Measurements from ENCODE around the gene MGLL.
A peak's percentile ranks its signal among the peaks of the same experiment; 100 is the strongest.

Gene MGLL

DNA sequence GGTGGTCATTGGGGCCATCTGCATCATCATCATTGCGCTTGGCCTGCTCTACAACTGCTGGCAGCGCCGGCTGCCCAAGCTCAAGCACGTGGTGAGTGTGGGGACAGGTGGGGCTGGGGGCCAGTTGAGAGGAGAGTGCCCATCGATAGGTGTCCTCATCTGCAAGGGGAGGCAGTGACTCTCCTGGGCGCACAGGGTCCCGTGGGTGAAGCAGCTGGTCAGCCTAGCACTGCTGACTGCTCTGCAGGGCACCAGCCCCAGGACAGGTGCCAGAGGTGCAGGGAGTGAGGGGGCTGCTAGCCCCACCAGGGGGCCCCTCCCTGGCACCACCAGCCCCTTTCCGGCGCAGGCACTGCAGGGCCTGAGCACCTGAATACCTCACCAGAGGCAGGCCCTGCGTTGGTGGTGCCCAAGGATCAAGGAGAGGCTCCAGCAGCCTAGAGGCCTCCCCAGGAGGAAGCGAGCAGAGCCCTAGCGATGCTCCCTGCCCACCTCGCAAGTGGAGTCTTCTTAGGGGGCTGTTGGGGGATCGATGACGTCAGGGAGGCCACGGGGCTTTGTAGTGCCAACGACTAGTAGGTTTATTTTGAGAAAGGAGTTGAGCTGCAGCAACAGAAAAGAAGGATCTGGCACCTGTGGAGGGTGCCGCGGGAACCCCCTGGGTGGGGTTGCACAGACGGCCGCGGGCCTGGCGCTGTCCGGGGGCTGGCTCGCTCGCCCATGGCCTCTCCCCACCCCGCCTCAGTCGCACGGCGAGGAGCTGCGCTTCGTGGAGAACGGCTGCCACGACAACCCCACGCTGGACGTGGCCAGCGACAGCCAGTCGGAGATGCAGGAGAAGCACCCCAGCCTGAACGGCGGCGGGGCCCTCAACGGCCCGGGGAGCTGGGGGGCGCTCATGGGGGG lies 150.5 kb downstream of the MGLL start:
- H3K36me3 Mint-ChIP-seq, result no peaks in the 10 kb centered on the region
- no peaks in the 10 kb centered on the region for H3K9me3 Mint-ChIP-seq
- peak overlapping the region; percentile 93 for H3K4me3 Mint-ChIP-seq
- no peaks in the 10 kb centered on the region for H3K27me3 Mint-ChIP-seq
- H3K4me1 Mint-ChIP-seq, result peaks cover 34% of the 10 kb centered on the region
- H3K27ac Mint-ChIP-seq, result peak overlapping the region; percentile 98

GRCh38 chr3:127670761-127671522 lies 151.4 kb downstream of the MGLL start:
- H3K36me3 Mint-ChIP-seq, result no peaks in the 10 kb centered on the region
- peak overlapping the region; percentile 93 for H3K4me3 Mint-ChIP-seq

DNA sequence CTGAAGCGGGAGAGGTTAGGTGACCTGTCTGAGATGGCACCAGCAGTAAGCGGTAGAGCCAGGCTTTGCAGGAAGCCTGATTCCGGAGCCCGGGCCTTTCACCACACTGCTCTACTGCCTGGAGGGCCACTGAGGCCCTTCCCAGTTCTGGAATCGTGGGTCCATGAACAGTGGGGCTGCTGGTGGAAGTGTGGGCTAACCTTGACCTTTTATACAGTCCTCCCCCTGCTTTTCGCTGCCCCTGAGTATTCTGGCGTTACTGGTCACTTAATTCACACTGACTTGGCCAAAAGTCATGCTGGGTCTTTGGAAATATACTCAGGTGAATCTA lies 152.1 kb downstream of the MGLL start:
- peaks cover 21% of the 10 kb centered on the region for H3K4me1 Mint-ChIP-seq
- H3K4me3 Mint-ChIP-seq, result no peak overlapping the region
- no peak overlapping the region for H3K27ac Mint-ChIP-seq
- H3K36me3 Mint-ChIP-seq, result no peaks in the 10 kb centered on the region
- no peaks in the 10 kb centered on the region for H3K9me3 Mint-ChIP-seq
- no peaks in the 10 kb centered on the region for H3K27me3 Mint-ChIP-seq

More at GRCh38 chr3:127670761-127671522, 151.4 kb downstream of the MGLL start:
- Mint-ChIP-seq H3K27me3 (no peaks in the 10 kb centered on the region), H3K9me3 (no peaks in the 10 kb centered on the region), H3K4me1 (peaks cover 28% of the 10 kb centered on the region), H3K27ac (peak overlapping the region; percentile 91)

GRCh38 chr3:127669541-127670228 lies 152.6 kb downstream of the MGLL start:
- Mint-ChIP-seq H3K9me3 (no peaks in the 10 kb centered on the region), H3K4me3 (no peak overlapping the region), H3K27me3 (no peaks in the 10 kb centered on the region), H3K27ac (no peak overlapping the region), H3K36me3 (no peaks in the 10 kb centered on the region), H3K4me1 (peaks cover 16% of the 10 kb centered on the region)

DNA sequence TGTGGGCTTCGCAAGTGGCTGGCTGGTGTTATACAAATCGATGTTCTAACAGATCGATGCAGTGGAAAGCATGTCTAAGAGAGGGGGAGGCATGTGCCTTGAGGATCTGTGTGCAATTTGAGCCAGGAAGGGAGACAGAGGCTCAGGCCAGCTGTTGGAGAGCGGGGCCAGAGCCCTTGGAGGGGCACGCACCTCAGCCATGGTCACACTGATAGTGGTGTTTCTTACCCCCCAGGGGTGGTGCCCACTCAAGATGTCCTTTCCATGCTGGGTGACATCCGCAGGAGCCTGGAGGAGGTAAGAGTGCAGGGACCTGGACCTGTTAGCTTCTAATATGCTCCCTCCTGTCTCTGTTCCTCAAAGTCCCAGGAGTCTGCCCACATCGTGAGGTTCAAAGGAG lies 153.4 kb downstream of the MGLL start:
- no peak overlapping the region for H3K27ac Mint-ChIP-seq

GRCh38 chr3:127667119-127667681 lies 155.1 kb downstream of the MGLL start:
- Mint-ChIP-seq H3K9me3 (no peaks in the 10 kb centered on the region), H3K4me1 (peaks cover 3% of the 10 kb centered on the region), H3K27ac (no peak overlapping the region), H3K27me3 (no peaks in the 10 kb centered on the region), H3K36me3 (no peaks in the 10 kb centered on the region), H3K4me3 (no peak overlapping the region)

More for the DNA sequence above, 153.4 kb downstream of the MGLL start:
- Mint-ChIP-seq H3K9me3 (no peaks in the 10 kb centered on the region), H3K4me3 (no peak overlapping the region), H3K4me1 (peaks cover 9% of the 10 kb centered on the region), H3K36me3 (no peaks in the 10 kb centered on the region), H3K27me3 (no peaks in the 10 kb centered on the region)

DNA sequence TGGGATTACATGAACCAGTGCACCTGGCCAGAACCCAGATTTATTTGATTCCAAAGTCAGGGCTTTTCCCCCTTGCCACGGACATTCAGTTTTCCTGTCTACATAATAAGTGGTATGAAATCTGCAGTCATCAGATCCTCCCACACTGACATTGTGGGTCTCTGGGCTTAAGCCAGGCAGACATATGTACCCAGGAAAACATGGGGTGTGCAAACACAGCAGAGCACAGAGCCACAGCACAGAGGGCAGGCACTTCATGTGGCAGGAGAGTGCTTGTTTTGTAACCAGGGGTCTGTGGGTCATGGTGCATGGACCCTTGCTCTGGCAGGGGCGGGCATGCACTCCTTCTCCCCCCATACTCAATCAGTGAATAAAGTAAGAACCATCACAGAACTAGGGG lies 155.6 kb downstream of the MGLL start:
- Mint-ChIP-seq H3K4me1 (peaks cover 3% of the 10 kb centered on the region), H3K9me3 (no peaks in the 10 kb centered on the region), H3K27me3 (no peaks in the 10 kb centered on the region), H3K4me3 (no peak overlapping the region), H3K36me3 (no peaks in the 10 kb centered on the region), H3K27ac (no peak overlapping the region)

DNA sequence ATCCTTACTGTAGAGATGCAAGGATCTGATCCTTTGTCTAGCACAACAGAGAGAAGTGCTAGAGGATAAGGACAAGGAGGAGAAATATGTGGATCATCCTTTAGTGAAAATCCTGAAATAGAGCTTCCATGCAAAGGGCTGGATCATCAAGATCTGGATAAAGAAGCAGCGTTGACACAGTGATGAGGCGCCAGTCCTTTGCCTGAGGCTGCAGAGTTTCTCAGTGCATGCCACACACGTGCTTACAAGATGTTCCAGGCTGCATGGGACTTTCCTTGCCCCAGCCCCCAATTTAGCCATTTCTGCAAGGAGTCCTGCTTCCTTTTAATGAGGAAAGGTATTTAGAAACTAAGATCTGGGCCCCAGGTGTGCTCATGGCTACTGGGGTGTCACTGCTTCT lies 156.7 kb downstream of the MGLL start:
- H3K4me1 Mint-ChIP-seq, result no peaks in the 10 kb centered on the region
- H3K27ac Mint-ChIP-seq, result no peak overlapping the region
- no peaks in the 10 kb centered on the region for H3K9me3 Mint-ChIP-seq
- H3K4me3 Mint-ChIP-seq, result no peak overlapping the region
- H3K27me3 Mint-ChIP-seq, result no peaks in the 10 kb centered on the region
- H3K36me3 Mint-ChIP-seq, result no peaks in the 10 kb centered on the region

- Mint-ChIP-seq H3K36me3 (no peaks in the 10 kb centered on the region), H3K9me3 (no peaks in the 10 kb centered on the region), H3K4me3 (no peak overlapping the region)
Measured at GRCh38 chr3:127665165-127665564, 157.2 kb downstream of the MGLL start.

DNA sequence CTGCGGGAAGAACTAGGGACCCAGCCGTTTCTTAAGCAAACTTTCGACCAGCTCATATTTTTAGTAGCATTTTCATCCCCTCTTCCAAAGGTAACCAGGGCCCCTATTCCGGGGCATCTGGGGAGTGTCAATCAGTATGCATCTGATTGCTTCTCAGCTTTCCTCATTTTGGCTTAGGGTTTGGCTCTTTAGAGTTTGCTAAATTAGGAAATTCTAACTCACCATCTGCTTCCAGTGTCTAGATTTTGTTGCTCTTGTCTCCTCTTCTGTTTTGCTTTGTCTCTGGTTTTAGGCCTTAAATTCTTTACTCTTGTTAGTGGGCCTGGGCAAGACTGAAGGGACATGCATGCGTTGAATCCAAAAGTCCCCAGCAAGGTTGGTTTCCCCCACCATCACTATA lies 159.2 kb downstream of the MGLL start:
- Mint-ChIP-seq H3K36me3 (no peaks in the 10 kb centered on the region), H3K27me3 (no peaks in the 10 kb centered on the region), H3K4me1 (no peaks in the 10 kb centered on the region), H3K4me3 (no peak overlapping the region), H3K9me3 (no peaks in the 10 kb centered on the region), H3K27ac (no peak overlapping the region)

More at GRCh38 chr3:127665165-127665564, 157.2 kb downstream of the MGLL start:
- Mint-ChIP-seq H3K27me3 (no peaks in the 10 kb centered on the region), H3K27ac (peak overlapping the region; percentile 6), H3K4me1 (no peaks in the 10 kb centered on the region)

- Mint-ChIP-seq H3K27me3 (no peaks in the 10 kb centered on the region), H3K4me1 (no peaks in the 10 kb centered on the region), H3K36me3 (no peaks in the 10 kb centered on the region), H3K4me3 (no peak overlapping the region), H3K9me3 (no peaks in the 10 kb centered on the region), H3K27ac (no peak overlapping the region)
Measured at GRCh38 chr3:127662001-127662469, 160.3 kb downstream of the MGLL start.

GRCh38 chr3:127661600-127661999 lies 160.7 kb downstream of the MGLL start:
- H3K27me3 Mint-ChIP-seq, result no peaks in the 10 kb centered on the region
- H3K4me3 Mint-ChIP-seq, result no peak overlapping the region
- H3K27ac Mint-ChIP-seq, result no peak overlapping the region

DNA sequence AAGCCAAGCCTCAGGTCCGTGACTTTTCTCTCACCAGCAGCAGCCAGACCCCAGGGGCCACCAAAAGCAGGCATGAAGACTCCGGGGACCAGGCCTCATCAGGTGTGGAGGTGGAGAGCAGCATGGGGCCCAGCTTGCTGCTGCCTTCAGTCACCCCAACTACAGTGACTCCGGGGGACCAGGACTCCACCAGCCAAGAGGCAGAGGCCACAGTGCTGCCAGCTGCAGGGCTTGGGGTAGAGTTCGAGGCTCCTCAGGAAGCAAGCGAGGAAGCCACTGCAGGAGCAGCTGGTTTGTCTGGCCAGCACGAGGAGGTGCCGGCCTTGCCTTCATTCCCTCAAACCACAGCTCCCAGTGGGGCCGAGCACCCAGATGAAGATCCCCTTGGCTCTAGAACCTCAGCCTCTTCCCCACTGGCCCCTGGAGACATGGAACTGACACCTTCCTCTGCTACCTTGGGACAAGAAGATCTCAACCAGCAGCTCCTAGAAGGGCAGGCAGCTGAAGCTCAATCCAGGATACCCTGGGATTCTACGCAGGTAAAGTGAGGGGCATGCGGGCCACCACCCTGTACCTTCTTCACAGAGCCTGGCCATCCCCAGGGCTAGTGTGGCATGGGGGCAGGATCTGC lies 161.6 kb downstream of the MGLL start:
- Mint-ChIP-seq H3K27me3 (no peaks in the 10 kb centered on the region), H3K4me1 (no peaks in the 10 kb centered on the region), H3K36me3 (no peaks in the 10 kb centered on the region), H3K4me3 (no peak overlapping the region), H3K27ac (no peak overlapping the region), H3K9me3 (no peaks in the 10 kb centered on the region)

More at GRCh38 chr3:127661600-127661999, 160.7 kb downstream of the MGLL start:
- Mint-ChIP-seq H3K9me3 (no peaks in the 10 kb centered on the region), H3K36me3 (no peaks in the 10 kb centered on the region), H3K4me1 (no peaks in the 10 kb centered on the region)

- Mint-ChIP-seq H3K27me3 (no peaks in the 10 kb centered on the region), H3K4me1 (no peaks in the 10 kb centered on the region), H3K36me3 (no peaks in the 10 kb centered on the region), H3K9me3 (no peaks in the 10 kb centered on the region), H3K4me3 (no peak overlapping the region), H3K27ac (no peak overlapping the region)
Measured at GRCh38 chr3:127658234-127658633, 164.1 kb downstream of the MGLL start.

DNA sequence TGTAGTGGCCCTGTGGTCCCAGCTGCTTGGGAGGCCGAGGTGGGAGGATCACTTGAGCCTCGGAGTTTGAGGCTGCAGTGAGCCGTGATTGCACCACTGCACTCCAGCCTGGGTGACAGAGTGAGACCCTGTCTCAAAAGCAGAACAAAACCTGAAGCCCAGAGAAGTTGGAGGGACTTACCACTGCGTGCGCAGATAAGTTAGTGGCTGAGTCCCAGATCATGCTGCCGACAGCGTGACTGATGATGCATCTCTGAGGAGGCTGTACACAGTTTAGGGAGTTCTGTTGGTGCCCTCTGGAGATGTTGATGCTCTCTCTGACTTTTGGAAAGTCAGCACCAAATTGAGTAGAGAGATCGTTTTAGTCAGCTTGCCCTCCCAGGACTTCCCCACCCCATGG lies 165.4 kb downstream of the MGLL start:
- Mint-ChIP-seq H3K36me3 (no peaks in the 10 kb centered on the region), H3K4me3 (no peak overlapping the region), H3K27ac (no peak overlapping the region), H3K9me3 (no peaks in the 10 kb centered on the region), H3K27me3 (no peaks in the 10 kb centered on the region), H3K4me1 (no peaks in the 10 kb centered on the region)

Measured in activated naive CD4-positive, alpha-beta T cell treated with anti-CD3 and anti-CD28 coated beads, Interleukin-2, amount 50 U/mL, for 24 hours (primary cell).